ENCODE results near the gene EYS. TPM values are rescaled to one million over a fixed set of nuclear protein-coding genes. Genes with fewer than 3 reads are reported as not detected.

Gene EYS
- total RNA-seq, 2 experiments from 2014 or later, result not detected

DNA sequence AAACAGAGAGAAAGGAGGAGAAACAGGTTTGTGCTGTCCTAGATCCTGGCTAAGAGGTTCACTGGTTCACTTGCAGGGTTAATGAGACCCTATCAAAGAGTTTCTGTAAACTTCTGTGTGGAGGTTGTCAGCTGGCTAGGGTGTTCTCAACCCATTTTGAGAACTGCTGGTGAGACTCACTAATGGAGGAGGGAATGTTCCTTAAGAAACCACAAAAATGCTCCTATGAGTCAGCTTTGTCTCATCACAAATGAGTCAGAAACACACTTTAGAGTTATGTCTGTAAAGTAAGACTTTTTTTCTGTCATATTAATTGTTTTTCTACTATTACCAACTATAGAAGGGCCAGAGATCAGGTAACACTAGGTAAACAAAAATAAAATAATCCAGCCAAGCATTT is 1187.0 kb downstream of the EYS start:
- Mint-ChIP-seq H3K9me3 (peaks cover 15% of the 10 kb centered on the region), H3K4me1 (ENCODE audit: low read depth) (no peaks in the 10 kb centered on the region), H3K36me3 (ENCODE audit: low read depth) (no peaks in the 10 kb centered on the region), H3K27me3 (ENCODE audit: low read depth) (no peaks in the 10 kb centered on the region), H3K27ac (no peak overlapping the region), H3K4me3 (no peak overlapping the region)
- DNase-seq, result no peak
- CTCF ChIA-PET, result no interaction called here
- intact Hi-C loops (cut with micrococcal nuclease), result no loop called here

DNA sequence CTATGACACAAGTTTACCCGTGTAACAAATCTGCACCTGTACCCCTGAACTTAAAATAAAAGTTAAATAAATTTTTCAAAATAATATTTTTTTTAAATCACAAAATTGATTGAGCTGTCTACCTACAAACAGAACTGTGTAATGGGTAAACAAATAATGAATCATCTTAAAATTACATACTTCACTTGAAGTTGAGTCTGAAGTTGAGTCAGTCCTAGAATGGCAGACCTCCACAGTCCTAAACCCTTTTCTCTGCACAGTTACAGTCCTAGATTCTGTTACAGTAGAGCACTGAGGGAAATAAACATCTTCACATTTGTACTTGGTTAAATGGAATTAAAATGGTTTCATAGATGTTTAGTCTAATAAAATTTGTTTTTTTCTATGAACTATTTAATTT is 1190.6 kb downstream of the EYS start:
- intact Hi-C loops (cut with micrococcal nuclease), result no loop called here
- H3K9me3 Mint-ChIP-seq, result peaks cover 13% of the 10 kb centered on the region
- H3K27ac Mint-ChIP-seq, result no peak overlapping the region
- H3K4me1 Mint-ChIP-seq (ENCODE audit: low read depth), result no peaks in the 10 kb centered on the region
- CTCF ChIA-PET, result no interaction called here
- no peak overlapping the region for H3K4me3 Mint-ChIP-seq
- DNase-seq, result no peak
- no peaks in the 10 kb centered on the region for H3K36me3 Mint-ChIP-seq (ENCODE audit: low read depth)
- no peaks in the 10 kb centered on the region for H3K27me3 Mint-ChIP-seq (ENCODE audit: low read depth)

DNA sequence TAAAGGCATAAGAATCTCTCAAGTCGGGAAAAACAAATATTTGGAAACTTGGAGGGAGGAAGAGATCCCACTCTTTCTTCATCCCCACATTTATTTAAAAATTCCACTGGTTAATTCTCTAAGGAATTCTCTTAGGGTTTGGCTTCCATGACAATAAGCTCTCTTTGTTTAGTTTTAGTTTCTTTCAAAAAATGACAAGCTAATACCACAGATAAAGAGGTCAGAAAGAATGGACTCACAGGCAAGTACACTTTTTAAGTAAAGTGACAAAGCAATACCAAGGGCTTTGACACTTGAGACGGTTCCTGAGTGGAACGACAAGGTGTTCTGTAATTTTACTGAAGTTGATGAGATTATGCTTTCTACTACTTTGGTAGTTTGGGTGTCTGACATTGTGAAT is 1199.4 kb downstream of the EYS start:
- H3K9me3 Mint-ChIP-seq, result peaks cover 2% of the 10 kb centered on the region
- intact Hi-C loops (cut with micrococcal nuclease), result no loop called here
- H3K4me1 Mint-ChIP-seq (ENCODE audit: low read depth), result no peaks in the 10 kb centered on the region
- CTCF ChIA-PET, result no interaction called here
- no peaks in the 10 kb centered on the region for H3K36me3 Mint-ChIP-seq (ENCODE audit: low read depth)
- no peak overlapping the region for H3K4me3 Mint-ChIP-seq
- no peaks in the 10 kb centered on the region for H3K27me3 Mint-ChIP-seq (ENCODE audit: low read depth)
- no peak for DNase-seq
- no peak overlapping the region for H3K27ac Mint-ChIP-seq

DNA sequence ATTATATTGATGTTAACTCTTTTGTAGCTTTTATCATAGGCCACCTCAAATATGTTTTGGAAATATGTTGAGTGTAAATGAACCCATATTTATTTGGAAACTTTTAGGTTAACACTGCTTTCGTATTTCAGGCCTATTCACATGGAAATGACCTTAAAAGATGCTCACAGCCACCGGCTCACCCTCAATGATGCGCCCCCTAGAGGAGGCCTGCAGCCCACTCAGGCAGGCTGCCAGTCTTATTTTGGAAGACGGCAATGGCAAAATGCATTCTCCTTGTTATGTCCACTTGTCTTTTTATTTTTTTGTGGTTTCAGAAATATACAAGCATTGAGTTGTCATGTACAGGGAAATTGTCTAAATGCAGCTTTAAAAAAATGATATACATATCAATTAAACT is 1201.7 kb downstream of the EYS start:
- H3K4me3 Mint-ChIP-seq, result no peak overlapping the region
- DNase-seq, result peak; percentile 4
- peaks cover 2% of the 10 kb centered on the region for H3K9me3 Mint-ChIP-seq
- H3K27ac Mint-ChIP-seq, result no peak overlapping the region
- intact Hi-C loops (cut with micrococcal nuclease), result no loop called here
- no peaks in the 10 kb centered on the region for H3K36me3 Mint-ChIP-seq (ENCODE audit: low read depth)
- no peaks in the 10 kb centered on the region for H3K4me1 Mint-ChIP-seq (ENCODE audit: low read depth)
- H3K27me3 Mint-ChIP-seq (ENCODE audit: low read depth), result no peaks in the 10 kb centered on the region
- CTCF ChIA-PET, result no interaction called here

DNA sequence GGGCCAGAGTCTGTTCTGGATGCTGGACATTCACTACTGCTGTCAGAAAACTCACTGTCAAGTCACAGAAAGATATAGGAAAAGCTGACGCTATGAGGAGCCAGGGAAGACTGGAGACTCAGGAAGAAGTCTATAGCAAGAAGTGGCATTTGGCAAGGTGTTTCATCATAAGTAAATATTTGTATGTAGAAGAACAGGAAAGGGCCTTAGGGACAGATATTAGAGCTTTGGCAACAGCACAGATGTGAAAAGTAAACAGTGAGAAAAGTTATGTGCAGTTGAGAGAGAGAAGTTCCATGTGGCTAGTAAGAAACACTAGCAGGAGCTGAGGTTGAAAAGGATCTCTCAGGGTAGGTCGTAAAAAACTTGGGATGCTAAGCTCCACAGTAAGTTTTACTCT is 1202.5 kb downstream of the EYS start:
- no peak for DNase-seq
- Mint-ChIP-seq H3K27ac (no peak overlapping the region), H3K27me3 (ENCODE audit: low read depth) (no peaks in the 10 kb centered on the region), H3K4me1 (ENCODE audit: low read depth) (no peaks in the 10 kb centered on the region), H3K9me3 (peaks cover 4% of the 10 kb centered on the region), H3K36me3 (ENCODE audit: low read depth) (no peaks in the 10 kb centered on the region), H3K4me3 (no peak overlapping the region)
- intact Hi-C loops (cut with micrococcal nuclease), result no loop called here
- CTCF ChIA-PET, result no interaction called here

DNA sequence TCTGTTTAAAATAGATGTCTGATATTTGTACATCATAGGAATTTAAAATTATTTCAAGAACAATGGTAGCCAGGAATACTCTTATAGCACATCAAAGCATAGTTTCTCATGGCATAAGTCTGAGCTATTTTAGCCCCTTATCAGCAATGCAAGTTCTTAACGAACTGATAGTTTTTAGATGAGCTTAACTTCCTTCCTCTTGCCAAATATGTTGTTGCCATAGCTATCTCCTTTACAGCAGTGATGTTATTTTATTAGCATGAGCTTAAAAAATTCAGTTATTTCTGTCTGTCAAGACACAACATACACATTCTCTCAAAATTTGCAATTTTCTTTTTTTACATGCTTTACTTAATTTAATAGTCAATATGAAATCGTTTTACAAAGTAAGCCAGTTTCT is 1204.2 kb downstream of the EYS start:
- no peak for DNase-seq
- no peaks in the 10 kb centered on the region for H3K27me3 Mint-ChIP-seq (ENCODE audit: low read depth)
- intact Hi-C loops (cut with micrococcal nuclease), result no loop called here
- peaks cover 6% of the 10 kb centered on the region for H3K9me3 Mint-ChIP-seq
- CTCF ChIA-PET, result no interaction called here
- no peak overlapping the region for H3K4me3 Mint-ChIP-seq
- no peaks in the 10 kb centered on the region for H3K36me3 Mint-ChIP-seq (ENCODE audit: low read depth)
- no peak overlapping the region for H3K27ac Mint-ChIP-seq
- no peaks in the 10 kb centered on the region for H3K4me1 Mint-ChIP-seq (ENCODE audit: low read depth)

DNA sequence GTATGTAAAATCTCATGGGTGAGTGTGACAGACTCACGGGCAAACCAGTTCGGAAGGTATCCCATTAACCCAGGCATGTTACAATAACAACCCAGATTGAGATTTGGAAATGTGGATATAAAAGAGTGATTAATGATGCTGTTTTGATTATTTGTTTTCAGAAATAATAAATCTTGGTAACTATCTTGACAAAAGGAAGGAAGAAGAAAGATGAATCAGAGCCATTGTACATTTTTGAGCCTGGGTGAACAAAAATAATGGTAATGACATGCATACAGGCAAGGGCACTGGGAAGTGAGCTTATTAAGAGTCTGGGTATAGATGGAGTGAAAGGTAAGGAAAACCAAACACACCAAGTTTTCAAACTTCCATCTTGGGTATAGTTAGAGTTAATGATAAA is 1209.4 kb downstream of the EYS start:
- Mint-ChIP-seq H3K36me3 (ENCODE audit: low read depth) (no peaks in the 10 kb centered on the region), H3K4me3 (no peak overlapping the region), H3K27me3 (ENCODE audit: low read depth) (no peaks in the 10 kb centered on the region), H3K4me1 (ENCODE audit: low read depth) (no peaks in the 10 kb centered on the region), H3K27ac (no peak overlapping the region), H3K9me3 (peaks cover 8% of the 10 kb centered on the region)
- no peak for DNase-seq
- intact Hi-C loops (cut with micrococcal nuclease), result no loop called here
- CTCF ChIA-PET, result no interaction called here

DNA sequence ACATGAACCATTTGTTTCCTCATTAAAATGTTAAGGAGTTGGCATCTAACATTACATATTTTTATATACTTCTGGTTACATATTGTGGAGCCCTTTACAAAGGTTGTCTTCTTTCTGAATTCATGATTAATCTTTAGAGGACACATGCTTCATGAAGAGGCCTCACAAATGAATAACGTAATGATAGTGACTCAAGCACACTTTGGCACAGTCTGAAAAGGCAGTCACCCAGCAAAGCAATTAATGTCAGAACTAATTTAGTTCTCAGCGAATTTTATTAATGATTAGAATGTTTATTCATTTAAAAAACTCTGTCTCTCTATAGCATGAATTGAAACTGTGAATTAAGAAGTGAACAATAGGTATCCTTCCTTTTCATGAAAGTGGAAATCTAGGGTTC is 1217.3 kb downstream of the EYS start:
- no peaks in the 10 kb centered on the region for H3K27me3 Mint-ChIP-seq (ENCODE audit: low read depth)
- H3K9me3 Mint-ChIP-seq, result no peaks in the 10 kb centered on the region
- CTCF ChIA-PET, result no interaction called here
- H3K27ac Mint-ChIP-seq, result no peak overlapping the region
- no peak for DNase-seq
- no peaks in the 10 kb centered on the region for H3K36me3 Mint-ChIP-seq (ENCODE audit: low read depth)
- intact Hi-C loops (cut with micrococcal nuclease), result no loop called here
- no peaks in the 10 kb centered on the region for H3K4me1 Mint-ChIP-seq (ENCODE audit: low read depth)
- H3K4me3 Mint-ChIP-seq, result no peak overlapping the region

DNA sequence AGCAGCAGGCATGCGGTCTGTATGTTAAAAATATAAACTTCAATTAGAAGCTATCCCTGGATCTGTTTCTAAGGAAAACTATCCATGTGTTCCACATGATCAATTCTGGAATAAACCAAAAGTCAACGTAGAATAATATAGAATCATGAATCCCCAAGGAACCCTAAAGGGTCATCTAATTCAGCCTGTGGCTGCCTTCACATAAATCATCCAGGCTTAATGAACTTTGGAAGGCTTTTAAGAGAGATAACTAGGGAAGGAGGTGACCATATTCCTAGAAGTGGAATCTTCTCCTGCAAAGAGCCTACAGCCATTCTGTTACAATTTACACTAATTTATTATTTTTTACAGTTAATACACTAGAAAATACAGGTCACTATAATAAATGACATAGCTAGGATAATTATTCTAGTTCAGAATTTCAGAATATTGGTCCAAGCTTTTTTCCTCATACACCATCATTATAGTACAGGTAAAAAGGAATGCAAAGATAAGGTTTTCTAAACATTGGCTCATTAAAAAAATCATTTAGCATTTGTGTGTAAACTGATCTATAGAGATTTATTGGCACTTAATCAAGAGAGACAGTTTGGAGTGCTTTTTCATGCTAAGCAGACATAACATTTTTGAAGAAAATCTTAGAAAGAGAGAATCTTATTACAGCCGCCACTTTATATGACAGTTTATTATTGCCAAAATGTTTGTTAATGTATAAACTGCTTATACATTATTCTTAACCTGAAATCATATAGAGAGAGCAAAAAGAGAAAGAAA is 1220.3 kb downstream of the EYS start:
- H3K27ac Mint-ChIP-seq, result no peak overlapping the region
- intact Hi-C loops (cut with micrococcal nuclease), result no loop called here
- H3K4me3 Mint-ChIP-seq, result no peak overlapping the region
- no peaks in the 10 kb centered on the region for H3K4me1 Mint-ChIP-seq (ENCODE audit: low read depth)
- no peaks in the 10 kb centered on the region for H3K9me3 Mint-ChIP-seq
- no peaks in the 10 kb centered on the region for H3K36me3 Mint-ChIP-seq (ENCODE audit: low read depth)
- CTCF ChIA-PET, result no interaction called here
- no peak for DNase-seq
- no peaks in the 10 kb centered on the region for H3K27me3 Mint-ChIP-seq (ENCODE audit: low read depth)

DNA sequence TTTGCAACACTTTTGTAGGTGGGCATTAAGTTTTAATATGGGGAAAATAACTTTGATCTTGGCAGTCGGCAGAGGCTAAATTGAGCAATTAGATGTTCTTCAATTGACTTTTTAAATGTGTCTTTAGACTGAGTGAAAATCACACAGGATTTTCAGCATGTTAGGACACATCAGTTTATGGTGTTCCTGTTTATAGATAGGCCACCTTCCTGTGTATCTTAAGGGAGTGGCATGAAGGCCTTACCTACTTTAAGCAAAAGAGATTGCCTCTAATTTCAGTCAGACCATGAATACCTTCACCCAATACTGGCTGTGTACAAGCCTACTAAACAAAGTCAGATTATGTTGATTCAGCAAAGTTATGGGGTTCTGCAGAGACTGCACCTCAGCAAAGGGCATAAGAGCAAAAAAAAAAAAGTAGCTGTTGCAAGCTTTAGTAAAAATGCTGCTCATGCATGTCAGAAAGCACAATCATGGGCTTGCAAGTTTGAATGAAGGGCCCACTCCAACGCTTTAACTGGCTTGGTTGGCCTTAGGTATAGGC is 1223.0 kb downstream of the EYS start:
- DNase-seq, result no peak
- Mint-ChIP-seq H3K27me3 (ENCODE audit: low read depth) (no peaks in the 10 kb centered on the region), H3K9me3 (peaks cover 3% of the 10 kb centered on the region), H3K36me3 (ENCODE audit: low read depth) (no peaks in the 10 kb centered on the region), H3K27ac (no peak overlapping the region), H3K4me3 (no peak overlapping the region), H3K4me1 (ENCODE audit: low read depth) (no peaks in the 10 kb centered on the region)
- intact Hi-C loops (cut with micrococcal nuclease), result no loop called here
- CTCF ChIA-PET, result no interaction called here

DNA sequence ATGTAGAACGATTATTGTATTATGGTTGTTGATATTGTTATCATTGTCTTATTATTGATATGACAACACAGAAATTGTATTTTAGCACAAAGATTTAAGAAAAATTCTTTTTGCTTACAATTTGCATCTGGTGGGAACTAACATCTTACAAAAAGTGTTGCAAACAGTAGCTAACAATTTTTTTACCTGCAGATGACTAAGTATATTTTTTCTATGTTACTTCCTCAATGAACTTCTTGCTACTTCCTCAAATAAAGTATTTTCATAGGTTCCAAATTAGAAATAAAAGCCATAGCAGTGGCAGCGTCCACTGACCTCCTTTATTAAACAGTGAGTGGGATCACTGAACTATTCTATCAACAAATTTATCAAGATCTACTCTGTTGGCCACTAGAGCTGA is 1224.4 kb downstream of the EYS start:
- Mint-ChIP-seq H3K4me3 (no peak overlapping the region), H3K9me3 (peaks cover 3% of the 10 kb centered on the region), H3K27me3 (ENCODE audit: low read depth) (no peaks in the 10 kb centered on the region), H3K36me3 (ENCODE audit: low read depth) (no peaks in the 10 kb centered on the region), H3K27ac (no peak overlapping the region), H3K4me1 (ENCODE audit: low read depth) (no peaks in the 10 kb centered on the region)
- no peak for DNase-seq
- CTCF ChIA-PET, result no interaction called here
- intact Hi-C loops (cut with micrococcal nuclease), result no loop called here

DNA sequence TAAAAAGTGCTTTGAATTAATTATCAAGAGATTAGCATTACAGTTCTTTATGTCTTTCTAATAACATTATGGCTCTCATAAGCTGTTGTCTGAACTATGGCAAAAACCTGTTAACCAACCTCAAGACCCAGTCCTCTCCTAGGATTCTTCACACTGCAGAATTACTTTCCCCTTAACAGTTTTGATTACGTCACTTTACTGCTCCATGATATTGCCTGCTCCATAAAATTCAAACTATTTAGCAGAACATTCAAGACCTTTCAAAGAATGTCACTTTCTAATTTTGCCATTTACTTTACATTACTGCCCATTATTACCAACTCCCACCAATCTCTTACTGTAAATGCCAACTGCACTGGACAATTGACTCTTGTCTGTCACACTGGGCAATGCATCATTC is 1227.9 kb downstream of the EYS start:
- DNase-seq, result no peak
- CTCF ChIA-PET, result no interaction called here
- intact Hi-C loops (cut with micrococcal nuclease), result no loop called here
- no peak overlapping the region for H3K4me3 Mint-ChIP-seq
- peaks cover 3% of the 10 kb centered on the region for H3K9me3 Mint-ChIP-seq
- no peaks in the 10 kb centered on the region for H3K27me3 Mint-ChIP-seq (ENCODE audit: low read depth)
- no peak overlapping the region for H3K27ac Mint-ChIP-seq
- H3K4me1 Mint-ChIP-seq (ENCODE audit: low read depth), result no peaks in the 10 kb centered on the region
- H3K36me3 Mint-ChIP-seq (ENCODE audit: low read depth), result no peaks in the 10 kb centered on the region

DNA sequence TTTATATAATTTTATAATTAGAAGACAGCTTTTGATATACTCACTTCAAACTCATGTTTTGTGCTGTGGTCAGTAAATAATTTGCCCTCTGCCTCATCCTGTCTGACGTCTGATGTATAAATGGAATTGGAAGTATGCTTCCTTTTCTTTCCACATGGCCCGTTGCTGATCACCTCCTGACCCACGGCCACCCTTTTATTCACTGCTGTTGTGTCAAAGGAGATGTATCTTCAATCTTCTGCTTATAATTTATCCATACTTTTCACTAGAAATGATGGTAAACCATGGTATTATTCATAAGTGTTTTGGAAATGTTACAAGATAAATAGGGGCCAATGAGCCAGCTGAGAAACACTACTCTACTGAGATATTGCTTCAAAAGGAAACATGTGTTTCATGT is 1229.6 kb downstream of the EYS start:
- Mint-ChIP-seq H3K9me3 (peaks cover 3% of the 10 kb centered on the region), H3K4me1 (ENCODE audit: low read depth) (no peaks in the 10 kb centered on the region), H3K4me3 (no peak overlapping the region), H3K36me3 (ENCODE audit: low read depth) (no peaks in the 10 kb centered on the region), H3K27ac (no peak overlapping the region), H3K27me3 (ENCODE audit: low read depth) (no peaks in the 10 kb centered on the region)
- intact Hi-C loops (cut with micrococcal nuclease), result no loop called here
- no peak for DNase-seq
- CTCF ChIA-PET, result no interaction called here

Data from activated naive CD4-positive, alpha-beta T cell treated with anti-CD3 and anti-CD28 coated beads for 36 hours (primary cell).